HEK293 (cell line): Measurements from ENCODE around the gene WASHC4.

Source experiments
- GLIS2 ChIP-seq: fragments of 450-650 bp; formaldehyde crosslinking; IDR thresholded peaks from 2 replicates; pipeline ENCODE4 v1.5.1; 2016; ENCODE audit warnings: missing biosample characterization, missing genetic modification characterization
- TCF7L2 ChIP-seq: IDR thresholded peaks from 2 replicates; pipeline ENCODE4 v1.6.1; 2011; ENCODE audit warnings: low read depth, mild to moderate bottlenecking, inconsistent platforms, low read length, moderate library complexity, borderline replicate concordance
- ZBTB8A ChIP-seq: fragments of 450-650 bp; formaldehyde crosslinking; IDR thresholded peaks from 2 replicates; pipeline ENCODE4 v1.5.1; 2016; ENCODE audit warnings: missing biosample characterization, missing genetic modification characterization
- ZNF169 ChIP-seq: fragments of 450-650 bp; formaldehyde crosslinking; IDR thresholded peaks from 2 replicates; pipeline ENCODE4 v1.5.1; 2016; ENCODE audit warnings: missing biosample characterization, missing genetic modification characterization
- ZNF274 ChIP-seq, 2 experiments: fragments of 200-500 bp in 1 of 2; fragments of 450-650 bp in 1 of 2; sonication (Bioruptor generic) in 1 of 2; formaldehyde crosslinking in 1 of 2; IDR thresholded peaks; 2 replicates each; pipeline versions ENCODE4 v1.5.1 to v1.6.1; 2014 to 2016; ENCODE audit warnings: borderline replicate concordance in 1 of 2, inconsistent platforms in 1 of 2, low read length in 1 of 2, missing biosample characterization in 1 of 2, missing genetic modification characterization in 1 of 2
- ZNF561 ChIP-seq: fragments of 450-650 bp; IDR thresholded peaks from 2 replicates; pipeline ENCODE4 v1.5.1; 2018; ENCODE audit warnings: missing biosample characterization, missing genetic modification characterization, borderline replicate concordance
- TF ChIP-seq, protein P1 (sequence below): fragments of 450-650 bp; formaldehyde crosslinking; IDR thresholded peaks from 2 replicates; pipeline ENCODE4 v1.5.1; 2016; ENCODE audit warnings: missing biosample characterization, missing genetic modification characterization
- TF ChIP-seq, protein P2 (sequence below): fragments of 450-650 bp; formaldehyde crosslinking; IDR thresholded peaks from 2 replicates; pipeline ENCODE4 v1.5.1; 2016; ENCODE audit warnings: missing biosample characterization, missing genetic modification characterization
- TF ChIP-seq, protein P3 (sequence below): fragments of 450-650 bp; formaldehyde crosslinking; IDR thresholded peaks from 2 replicates; pipeline ENCODE4 v1.5.1; 2017; ENCODE audit warnings: missing biosample characterization, missing genetic modification characterization
- TF ChIP-seq, protein P4 (sequence below): fragments of 450-650 bp; formaldehyde crosslinking; IDR thresholded peaks from 2 replicates; pipeline ENCODE4 v1.5.1; 2016; ENCODE audit warnings: missing biosample characterization, missing genetic modification characterization
- TF ChIP-seq, protein P5 (sequence below): fragments of 450-650 bp; formaldehyde crosslinking; IDR thresholded peaks from 2 replicates; pipeline ENCODE4 v1.5.1; 2017; ENCODE audit warnings: missing biosample characterization, missing genetic modification characterization
- TF ChIP-seq, protein P6 (sequence below): fragments of 450-650 bp; formaldehyde crosslinking; IDR thresholded peaks from 2 replicates; pipeline ENCODE4 v1.5.1; 2016; ENCODE audit warnings: missing biosample characterization, missing genetic modification characterization
- TF ChIP-seq, protein P7 (sequence below): fragments of 450-650 bp; formaldehyde crosslinking; IDR thresholded peaks from 2 replicates; pipeline ENCODE4 v1.5.1; 2016; ENCODE audit warnings: missing biosample characterization, missing genetic modification characterization

DNA sequence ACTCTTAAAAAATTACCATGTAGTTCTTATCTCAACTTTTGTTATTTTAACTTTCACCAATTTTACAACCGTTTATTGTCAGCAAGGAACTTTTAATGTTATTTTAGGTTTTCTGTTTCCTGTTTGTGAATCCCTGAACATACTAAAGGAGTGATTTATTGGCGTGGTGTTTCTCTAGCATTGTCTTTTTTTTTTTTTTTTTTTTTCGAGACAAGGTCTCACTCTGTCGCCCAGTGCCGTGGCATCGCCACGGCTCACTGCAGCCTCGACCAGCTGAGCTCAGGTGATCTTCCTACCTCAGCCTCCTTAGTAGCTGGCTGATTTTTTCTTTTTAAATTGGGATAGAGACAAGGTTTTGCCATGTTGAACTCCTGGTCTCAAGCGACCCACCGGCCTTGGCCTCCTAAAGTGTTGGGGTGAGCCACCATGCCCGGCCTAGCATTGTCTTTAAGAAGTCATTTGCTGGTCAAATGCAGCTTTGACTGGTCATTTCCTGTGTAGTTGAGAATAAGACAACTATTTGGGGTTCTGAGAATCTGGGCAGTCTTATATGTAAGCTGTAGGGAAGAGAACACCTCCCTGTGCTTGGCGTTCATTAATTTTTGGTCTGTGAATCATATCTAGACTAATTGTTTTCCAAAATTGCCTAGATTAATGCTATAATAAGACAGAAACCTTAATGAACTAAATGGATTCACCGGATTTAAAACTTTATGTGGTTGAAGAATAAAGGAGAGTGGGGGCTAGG is 2.1 kb downstream of the WASHC4 start:
- TF ChIP-seq, protein P1, sequence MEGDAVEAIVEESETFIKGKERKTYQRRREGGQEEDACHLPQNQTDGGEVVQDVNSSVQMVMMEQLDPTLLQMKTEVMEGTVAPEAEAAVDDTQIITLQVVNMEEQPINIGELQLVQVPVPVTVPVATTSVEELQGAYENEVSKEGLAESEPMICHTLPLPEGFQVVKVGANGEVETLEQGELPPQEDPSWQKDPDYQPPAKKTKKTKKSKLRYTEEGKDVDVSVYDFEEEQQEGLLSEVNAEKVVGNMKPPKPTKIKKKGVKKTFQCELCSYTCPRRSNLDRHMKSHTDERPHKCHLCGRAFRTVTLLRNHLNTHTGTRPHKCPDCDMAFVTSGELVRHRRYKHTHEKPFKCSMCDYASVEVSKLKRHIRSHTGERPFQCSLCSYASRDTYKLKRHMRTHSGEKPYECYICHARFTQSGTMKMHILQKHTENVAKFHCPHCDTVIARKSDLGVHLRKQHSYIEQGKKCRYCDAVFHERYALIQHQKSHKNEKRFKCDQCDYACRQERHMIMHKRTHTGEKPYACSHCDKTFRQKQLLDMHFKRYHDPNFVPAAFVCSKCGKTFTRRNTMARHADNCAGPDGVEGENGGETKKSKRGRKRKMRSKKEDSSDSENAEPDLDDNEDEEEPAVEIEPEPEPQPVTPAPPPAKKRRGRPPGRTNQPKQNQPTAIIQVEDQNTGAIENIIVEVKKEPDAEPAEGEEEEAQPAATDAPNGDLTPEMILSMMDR (tag by site-specific recombination), result no peak
- TF ChIP-seq TCF7L2 (no peak), ZBTB8A (tag by site-specific recombination) (no peak), ZNF169 (tag by site-specific recombination) (no peak), ZNF561 (tag by site-specific recombination) (no peak), ZNF274 (IDR thresholded peaks at IDR 0.05; ENCODE audit: low read length) (no peak), ZNF274 (tag by site-specific recombination; IDR thresholded peaks at IDR 0.05; ENCODE audit: borderline replicate concordance) (no peak), GLIS2 (tag by site-specific recombination) (no peak)
- TF ChIP-seq, protein P2, sequence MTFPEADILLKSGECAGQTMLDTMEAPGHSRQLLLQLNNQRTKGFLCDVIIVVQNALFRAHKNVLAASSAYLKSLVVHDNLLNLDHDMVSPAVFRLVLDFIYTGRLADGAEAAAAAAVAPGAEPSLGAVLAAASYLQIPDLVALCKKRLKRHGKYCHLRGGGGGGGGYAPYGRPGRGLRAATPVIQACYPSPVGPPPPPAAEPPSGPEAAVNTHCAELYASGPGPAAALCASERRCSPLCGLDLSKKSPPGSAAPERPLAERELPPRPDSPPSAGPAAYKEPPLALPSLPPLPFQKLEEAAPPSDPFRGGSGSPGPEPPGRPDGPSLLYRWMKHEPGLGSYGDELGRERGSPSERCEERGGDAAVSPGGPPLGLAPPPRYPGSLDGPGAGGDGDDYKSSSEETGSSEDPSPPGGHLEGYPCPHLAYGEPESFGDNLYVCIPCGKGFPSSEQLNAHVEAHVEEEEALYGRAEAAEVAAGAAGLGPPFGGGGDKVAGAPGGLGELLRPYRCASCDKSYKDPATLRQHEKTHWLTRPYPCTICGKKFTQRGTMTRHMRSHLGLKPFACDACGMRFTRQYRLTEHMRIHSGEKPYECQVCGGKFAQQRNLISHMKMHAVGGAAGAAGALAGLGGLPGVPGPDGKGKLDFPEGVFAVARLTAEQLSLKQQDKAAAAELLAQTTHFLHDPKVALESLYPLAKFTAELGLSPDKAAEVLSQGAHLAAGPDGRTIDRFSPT, result no peak
- TF ChIP-seq, protein P3, sequence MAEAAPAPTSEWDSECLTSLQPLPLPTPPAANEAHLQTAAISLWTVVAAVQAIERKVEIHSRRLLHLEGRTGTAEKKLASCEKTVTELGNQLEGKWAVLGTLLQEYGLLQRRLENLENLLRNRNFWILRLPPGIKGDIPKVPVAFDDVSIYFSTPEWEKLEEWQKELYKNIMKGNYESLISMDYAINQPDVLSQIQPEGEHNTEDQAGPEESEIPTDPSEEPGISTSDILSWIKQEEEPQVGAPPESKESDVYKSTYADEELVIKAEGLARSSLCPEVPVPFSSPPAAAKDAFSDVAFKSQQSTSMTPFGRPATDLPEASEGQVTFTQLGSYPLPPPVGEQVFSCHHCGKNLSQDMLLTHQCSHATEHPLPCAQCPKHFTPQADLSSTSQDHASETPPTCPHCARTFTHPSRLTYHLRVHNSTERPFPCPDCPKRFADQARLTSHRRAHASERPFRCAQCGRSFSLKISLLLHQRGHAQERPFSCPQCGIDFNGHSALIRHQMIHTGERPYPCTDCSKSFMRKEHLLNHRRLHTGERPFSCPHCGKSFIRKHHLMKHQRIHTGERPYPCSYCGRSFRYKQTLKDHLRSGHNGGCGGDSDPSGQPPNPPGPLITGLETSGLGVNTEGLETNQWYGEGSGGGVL (tag by site-specific recombination), result no peak
- TF ChIP-seq, protein P4, sequence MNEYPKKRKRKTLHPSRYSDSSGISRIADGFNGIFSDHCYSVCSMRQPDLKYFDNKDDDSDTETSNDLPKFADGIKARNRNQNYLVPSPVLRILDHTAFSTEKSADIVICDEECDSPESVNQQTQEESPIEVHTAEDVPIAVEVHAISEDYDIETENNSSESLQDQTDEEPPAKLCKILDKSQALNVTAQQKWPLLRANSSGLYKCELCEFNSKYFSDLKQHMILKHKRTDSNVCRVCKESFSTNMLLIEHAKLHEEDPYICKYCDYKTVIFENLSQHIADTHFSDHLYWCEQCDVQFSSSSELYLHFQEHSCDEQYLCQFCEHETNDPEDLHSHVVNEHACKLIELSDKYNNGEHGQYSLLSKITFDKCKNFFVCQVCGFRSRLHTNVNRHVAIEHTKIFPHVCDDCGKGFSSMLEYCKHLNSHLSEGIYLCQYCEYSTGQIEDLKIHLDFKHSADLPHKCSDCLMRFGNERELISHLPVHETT (tag by site-specific recombination), result no peak
- TF ChIP-seq, protein P5, sequence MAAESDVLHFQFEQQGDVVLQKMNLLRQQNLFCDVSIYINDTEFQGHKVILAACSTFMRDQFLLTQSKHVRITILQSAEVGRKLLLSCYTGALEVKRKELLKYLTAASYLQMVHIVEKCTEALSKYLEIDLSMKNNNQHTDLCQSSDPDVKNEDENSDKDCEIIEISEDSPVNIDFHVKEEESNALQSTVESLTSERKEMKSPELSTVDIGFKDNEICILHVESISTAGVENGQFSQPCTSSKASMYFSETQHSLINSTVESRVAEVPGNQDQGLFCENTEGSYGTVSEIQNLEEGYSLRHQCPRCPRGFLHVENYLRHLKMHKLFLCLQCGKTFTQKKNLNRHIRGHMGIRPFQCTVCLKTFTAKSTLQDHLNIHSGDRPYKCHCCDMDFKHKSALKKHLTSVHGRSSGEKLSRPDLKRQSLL, result no peak
- TF ChIP-seq, protein P6, sequence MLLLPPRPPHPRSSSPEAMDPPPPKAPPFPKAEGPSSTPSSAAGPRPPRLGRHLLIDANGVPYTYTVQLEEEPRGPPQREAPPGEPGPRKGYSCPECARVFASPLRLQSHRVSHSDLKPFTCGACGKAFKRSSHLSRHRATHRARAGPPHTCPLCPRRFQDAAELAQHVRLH (tag by site-specific recombination), result no peak
- TF ChIP-seq, protein P7, sequence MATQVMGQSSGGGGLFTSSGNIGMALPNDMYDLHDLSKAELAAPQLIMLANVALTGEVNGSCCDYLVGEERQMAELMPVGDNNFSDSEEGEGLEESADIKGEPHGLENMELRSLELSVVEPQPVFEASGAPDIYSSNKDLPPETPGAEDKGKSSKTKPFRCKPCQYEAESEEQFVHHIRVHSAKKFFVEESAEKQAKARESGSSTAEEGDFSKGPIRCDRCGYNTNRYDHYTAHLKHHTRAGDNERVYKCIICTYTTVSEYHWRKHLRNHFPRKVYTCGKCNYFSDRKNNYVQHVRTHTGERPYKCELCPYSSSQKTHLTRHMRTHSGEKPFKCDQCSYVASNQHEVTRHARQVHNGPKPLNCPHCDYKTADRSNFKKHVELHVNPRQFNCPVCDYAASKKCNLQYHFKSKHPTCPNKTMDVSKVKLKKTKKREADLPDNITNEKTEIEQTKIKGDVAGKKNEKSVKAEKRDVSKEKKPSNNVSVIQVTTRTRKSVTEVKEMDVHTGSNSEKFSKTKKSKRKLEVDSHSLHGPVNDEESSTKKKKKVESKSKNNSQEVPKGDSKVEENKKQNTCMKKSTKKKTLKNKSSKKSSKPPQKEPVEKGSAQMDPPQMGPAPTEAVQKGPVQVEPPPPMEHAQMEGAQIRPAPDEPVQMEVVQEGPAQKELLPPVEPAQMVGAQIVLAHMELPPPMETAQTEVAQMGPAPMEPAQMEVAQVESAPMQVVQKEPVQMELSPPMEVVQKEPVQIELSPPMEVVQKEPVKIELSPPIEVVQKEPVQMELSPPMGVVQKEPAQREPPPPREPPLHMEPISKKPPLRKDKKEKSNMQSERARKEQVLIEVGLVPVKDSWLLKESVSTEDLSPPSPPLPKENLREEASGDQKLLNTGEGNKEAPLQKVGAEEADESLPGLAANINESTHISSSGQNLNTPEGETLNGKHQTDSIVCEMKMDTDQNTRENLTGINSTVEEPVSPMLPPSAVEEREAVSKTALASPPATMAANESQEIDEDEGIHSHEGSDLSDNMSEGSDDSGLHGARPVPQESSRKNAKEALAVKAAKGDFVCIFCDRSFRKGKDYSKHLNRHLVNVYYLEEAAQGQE (tag by site-specific recombination), result no peak
